Measurements from ENCODE around the gene NOBOX. TPM values are rescaled to one million over a fixed set of nuclear protein-coding genes. Genes with fewer than 3 reads are reported as not detected.
"Not testable (repeated sequence)": the region's sequence is repeated elsewhere in the genome, so short reads cannot be mapped to it uniquely, and the experiment has no call there.

Gene NOBOX
- not detected in 2 replicates for total RNA-seq

DNA sequence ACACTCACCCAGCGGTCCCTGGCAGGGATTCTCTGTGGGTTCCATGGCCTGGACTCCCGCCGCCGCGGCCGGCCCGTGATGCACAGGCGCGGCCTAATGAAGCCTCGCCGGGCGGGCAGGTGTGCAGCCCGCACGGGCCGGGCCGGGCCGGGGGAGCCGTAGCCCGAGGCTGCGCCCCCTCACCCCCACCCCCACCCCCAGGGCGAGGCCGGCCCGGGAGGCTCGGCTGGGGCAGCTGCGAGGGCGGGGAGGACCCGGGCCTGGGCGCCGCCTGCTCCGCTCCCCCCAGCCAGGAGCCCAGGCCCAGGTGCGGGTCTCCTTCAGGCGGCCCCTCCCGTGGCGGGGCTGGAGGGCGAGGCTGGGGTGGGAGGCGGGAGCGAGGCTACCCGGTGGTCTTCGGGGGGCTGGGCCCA, at the start of gene NOBOX:
TSS of gene NOBOX (minus strand) at position 45 of the 413 bp plus-strand sequence.
- no peak for DNase-seq (ENCODE audit: low read depth, low spot score)

DNA sequence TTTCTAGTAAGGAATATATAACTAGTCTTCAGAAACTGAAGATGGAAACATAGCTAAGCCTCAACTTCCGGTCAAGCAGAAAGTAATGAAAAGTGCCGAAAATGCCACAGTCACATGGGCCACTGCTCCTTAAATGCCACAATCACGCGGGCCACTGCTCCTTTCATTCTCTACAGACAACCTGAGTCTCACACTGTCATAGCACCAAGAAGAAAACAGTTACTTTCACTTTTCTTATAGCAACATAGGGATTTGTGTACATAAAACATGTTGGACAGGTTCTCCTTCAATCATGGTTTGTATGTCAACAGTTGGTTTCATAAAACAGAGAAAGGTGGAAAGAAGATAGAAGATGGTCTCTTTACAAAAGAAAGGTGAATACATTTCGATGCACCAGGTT, 48.6 kb upstream of the NOBOX start:
- DNase-seq (ENCODE audit: low read depth, low spot score) = no peak

DNA sequence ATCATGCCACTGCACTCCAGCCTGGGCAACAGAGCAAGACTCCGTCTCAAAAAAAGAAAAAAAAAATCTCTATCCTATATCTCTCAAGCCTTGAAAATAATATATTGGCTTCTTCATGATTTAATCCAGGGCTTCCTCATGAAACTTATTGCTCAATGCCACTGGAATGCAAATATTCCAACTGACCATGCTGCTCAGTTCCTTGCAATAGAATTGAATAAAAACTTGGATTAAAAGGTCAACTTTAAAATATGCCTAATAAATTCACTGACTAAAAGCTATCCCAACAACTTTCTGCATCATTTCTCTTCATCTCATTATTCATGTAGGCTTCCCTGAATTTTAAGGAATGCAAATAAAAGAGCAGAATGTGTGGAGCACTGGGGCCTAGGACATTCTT, 42.1 kb upstream of the NOBOX start:
- DNase-seq (ENCODE audit: low read depth, low spot score) = no peak

DNA sequence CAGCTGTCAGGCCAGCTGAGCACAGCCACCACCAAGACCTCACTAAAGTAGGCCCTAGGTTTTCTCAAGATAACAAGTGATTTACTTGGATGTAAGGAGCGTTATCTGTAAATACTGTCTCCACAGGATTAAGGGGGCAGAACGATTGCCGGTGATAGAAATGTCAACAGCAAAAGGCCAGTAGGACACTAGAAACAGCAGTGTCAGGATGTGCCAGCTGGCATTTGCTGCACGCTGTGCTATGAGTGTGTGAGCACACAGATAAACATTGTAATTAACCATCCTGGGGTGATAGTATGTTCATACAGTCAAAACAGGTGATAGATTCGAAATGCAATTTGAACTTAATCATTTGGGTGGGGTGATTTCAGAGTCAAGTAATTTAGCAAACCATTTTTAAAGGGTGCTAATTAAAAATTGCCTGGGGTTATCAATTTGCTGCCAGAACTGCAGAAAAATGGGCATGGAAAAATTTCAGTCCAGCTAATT, 36.3 kb upstream of the NOBOX start:
- DNase-seq (ENCODE audit: low read depth, low spot score) = no peak

DNA sequence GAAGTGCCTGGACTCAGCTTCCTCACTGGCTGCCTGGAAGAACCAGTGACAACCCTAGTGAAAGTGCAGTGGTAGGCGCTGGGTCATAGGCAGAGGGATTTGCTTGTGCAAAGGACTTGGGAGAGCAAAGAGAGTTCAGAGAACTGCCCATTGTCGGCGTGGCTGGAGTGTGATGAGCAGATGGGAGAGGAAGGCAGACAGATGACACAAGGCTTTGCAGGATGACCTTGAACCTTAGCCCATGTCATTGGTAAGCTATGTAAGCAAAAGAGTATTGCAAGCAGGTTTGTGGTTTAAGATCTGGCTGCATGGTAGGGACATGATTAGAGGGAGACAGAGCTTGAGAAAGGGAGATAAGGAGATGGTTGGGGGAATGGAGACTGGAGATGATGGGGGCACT, 35.3 kb upstream of the NOBOX start:
- no peak for DNase-seq (ENCODE audit: low read depth, low spot score)

DNA sequence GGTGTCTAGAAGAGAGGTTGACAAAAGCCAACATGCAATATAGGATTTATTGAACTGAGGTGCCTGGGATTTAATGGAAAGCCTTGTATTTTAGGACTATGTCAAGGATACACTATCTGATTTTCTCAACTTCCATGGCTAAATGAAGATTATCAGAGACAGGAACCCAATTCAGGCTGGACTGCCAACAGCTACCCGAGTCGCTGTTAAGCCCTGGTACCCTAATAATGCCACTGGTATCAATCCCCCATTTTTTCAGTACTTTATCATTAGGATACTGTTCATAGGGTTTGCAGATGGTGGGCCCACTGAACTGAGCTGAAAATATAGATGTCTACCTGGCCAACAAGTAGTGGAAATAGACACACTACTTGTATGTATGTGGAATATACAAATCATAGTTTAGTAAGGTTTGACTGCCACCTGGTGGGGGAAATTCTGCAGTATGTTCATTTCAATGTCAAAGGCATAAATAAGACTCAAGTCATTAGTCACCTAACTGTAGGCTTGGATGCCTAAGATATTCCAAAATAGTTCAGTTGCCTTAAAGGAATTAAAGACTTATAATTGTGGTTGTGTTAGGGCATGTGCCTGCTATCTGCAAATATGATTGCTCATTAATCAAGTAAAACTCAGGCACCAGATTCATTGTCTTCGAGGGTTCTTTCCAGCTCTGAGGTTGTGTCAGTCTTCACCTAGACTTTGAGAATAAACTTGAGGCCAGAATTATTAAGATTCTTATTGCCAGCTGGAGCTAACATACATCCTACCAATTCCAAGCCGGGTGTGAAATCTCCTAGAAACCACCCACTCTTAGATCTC, 34.1 kb upstream of the NOBOX start:
- DNase-seq (ENCODE audit: low read depth, low spot score) = peak; percentile 35

DNA sequence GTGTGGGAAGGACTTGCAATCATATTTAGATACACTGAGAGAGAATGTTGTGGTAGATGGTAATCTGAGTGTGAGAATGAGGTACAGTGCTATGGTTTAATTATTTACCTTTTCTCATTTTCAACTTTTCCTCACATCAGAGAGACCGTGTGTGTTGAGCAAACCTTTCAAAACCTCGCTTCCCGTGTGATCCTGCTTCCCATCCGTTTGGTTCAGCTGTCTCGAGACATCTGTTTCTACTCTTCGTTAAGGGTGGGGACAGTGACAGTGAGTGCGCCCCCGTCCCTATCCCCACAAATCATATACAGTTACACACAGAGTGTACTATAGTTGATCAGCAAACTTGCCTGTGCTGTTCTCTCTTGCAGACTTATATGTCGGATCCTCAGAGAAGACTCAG, 33.0 kb upstream of the NOBOX start:
- DNase-seq (ENCODE audit: low read depth, low spot score) = no peak

DNA sequence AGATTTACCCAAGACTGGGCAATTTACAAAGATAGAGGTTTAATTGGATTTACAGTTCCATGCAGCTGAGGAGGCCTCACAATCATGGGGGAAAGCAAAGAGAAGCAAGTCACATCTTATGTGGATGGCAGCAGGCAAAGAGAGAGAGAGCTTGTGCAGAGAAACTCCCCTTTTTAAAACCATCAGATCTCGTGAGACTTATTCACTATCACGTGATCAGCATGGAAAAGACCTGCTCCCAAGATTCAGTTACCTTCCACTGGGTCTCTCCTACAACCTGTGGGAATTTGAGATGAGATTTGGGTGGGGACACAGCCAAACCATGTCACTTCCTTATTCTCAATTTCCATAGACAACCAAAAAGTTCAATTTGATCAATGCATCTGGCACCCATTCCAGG, 24.9 kb upstream of the NOBOX start:
- no peak for DNase-seq (ENCODE audit: low read depth, low spot score)

DNA sequence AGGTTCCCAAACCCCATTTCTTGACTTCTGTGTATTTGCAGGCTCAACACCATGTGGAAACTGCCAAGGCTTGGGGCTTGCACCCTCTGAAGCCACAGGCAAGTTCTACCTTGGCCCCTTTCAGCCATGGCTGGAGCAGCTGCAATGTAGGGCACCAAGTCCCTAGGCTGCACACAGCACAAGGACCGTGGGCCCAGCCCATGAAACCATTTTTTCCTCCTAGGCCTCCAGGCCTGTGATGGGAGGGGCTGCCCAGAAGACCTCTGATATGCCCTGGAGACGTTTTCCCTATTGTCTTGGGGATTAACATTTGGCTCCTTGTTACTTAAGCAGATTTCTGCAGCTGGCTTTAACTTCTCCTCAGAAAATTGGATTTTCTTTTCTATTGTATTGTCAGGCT, 24.0 kb upstream of the NOBOX start:
- not testable (repeated sequence) for DNase-seq (ENCODE audit: low read depth, low spot score)

DNA sequence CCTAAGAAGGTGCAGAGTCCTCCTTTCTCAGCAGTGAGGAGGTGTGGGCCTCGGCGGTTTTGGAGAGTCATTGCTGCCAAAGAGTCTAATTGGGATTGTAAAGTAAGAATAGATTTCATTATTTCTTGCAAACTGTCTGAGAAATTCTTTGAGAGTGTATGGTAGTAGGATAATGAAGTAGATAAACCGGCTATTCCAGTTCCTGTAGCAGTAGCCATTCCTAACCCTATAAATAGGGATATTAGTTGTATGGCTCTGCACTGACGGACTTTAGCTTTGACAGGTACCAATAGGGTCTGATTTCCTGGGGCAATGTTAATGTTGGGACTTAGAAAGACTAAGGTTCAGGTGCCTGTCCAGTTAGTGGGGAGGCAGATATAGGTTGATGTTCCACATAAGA, 15.4 kb upstream of the NOBOX start:
- DNase-seq (ENCODE audit: low read depth, low spot score) = not testable (repeated sequence)

DNA sequence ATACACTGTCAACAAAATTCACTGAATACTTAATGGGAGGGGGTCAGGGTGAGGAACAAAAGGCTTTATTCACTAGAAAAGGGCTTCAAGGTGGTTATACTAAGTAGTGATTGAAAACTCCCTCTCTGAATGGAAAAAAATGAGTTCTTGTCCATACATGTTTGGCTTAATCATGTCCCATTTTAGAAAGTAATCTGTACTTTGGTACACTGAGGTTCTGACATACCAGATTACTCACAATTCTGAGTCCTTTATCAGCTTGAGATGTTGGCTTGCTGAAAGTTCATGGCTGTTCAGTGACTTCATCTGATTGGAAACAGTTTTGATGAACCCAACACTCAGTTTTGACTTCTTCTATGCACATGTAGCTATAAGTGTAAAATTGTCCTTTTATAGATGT, 12.8 kb upstream of the NOBOX start:
- DNase-seq (ENCODE audit: low read depth, low spot score) = no peak

DNA sequence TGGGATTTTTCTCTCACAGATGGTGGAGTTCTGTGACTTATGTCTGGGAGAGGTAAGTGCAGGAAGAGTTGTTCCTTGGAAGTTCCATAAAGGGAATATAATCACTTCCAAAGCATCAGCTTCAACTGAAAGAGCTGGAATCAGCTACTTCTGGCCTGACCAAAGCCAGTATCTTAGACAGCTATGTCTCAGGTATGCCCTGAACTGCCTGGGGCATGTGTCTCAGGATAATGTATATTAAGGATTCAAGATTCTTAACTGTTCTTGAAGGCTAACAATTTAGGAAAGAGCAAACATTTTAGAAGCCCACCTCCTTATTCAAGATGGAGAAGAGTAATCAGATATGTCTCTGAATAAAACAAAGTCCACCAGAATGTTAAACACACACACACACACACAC, 12.4 kb upstream of the NOBOX start:
- DNase-seq (ENCODE audit: low read depth, low spot score) = no peak

DNA sequence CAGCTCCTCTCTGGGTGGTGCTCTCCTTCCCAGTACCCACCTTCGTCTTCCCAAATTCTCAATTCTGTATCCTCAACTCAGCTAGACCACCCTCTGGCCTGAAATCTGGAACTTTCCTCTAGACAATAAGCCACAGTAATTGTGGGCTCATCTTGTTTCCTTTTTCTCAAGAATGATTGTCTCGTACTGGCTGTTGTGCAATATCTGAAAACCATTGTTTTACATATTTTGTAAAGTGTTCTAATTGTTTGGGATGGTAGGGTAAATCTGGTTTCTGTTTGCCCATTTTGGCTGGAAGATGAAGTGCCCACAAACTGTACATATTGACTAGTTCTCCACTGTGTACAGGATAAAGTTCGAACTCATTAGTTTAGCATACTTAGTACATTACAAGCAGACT, 11.3 kb upstream of the NOBOX start:
- DNase-seq (ENCODE audit: low read depth, low spot score) = no peak

DNA sequence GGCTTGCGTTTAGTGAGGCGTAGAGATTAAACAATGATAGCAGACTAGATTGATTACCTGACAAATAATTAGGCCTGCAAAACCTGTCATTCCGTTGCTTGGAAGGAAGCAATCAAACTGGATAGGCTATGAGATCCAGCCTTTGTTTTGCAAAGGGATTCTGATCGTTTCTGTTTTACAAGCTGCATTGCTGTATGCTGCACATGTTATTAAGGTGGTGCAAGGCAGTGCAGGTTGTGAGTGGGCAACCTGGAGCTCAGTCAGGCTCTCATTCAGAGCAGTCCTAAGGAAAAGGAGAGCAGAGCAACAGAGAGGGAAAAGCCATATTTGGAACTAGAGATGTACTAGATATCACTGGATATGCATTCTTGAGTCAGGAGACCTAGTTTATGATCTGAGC, 6.9 kb upstream of the NOBOX start:
- DNase-seq (ENCODE audit: low read depth, low spot score) = no peak

DNA sequence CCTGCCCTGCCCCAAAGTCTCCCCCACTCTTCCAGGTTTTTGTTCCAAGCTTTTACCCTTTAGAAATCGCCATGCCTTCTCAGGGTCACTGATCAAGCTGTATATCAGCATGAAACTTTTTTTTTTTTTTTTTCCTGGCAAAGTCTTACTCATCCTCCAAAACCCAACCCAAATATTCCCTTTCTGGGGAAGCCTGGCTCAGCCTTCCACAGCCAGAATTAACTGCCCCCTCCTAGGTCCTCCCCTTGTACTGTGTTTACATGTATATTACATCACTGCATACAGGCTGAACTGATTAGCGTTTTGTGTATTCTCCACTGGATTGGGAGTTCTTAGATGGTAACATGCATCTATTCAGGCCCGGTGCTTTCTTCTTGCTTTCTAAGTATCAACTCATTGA, 4.6 kb upstream of the NOBOX start:
- DNase-seq (ENCODE audit: low read depth, low spot score) = no peak

DNA sequence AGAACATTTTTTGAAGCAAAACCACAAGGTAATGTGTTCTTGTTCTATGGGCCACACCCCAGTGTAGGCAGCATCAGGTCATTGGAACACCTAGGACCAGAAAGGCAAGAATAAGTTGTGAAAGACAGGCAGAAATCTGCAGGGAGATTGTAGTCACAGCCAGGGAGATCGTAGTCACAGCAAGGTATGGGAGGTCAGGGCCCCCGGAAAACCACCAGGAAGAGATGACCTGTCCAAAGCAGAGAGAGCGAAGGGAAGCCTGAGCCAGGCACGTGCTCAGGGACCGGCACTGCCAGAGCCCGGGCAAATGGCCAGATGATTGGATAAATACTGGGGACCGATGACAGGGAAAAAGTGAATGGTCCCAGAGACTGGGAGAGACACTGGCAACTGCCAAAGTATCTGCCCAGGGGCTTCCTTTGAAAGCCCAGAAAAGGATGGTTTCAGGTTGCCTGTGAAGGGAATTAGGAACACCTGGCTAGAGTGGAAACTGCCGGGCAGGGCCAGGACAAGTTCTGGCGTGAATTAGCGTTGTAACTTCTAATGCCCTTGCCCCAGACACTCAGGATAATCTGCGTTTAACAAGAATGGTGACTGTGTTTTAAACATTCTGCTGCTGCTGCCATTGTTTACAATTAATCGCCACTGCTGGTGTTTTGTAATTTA, 3.9 kb upstream of the NOBOX start:
- DNase-seq (ENCODE audit: low read depth, low spot score) = no peak

DNA sequence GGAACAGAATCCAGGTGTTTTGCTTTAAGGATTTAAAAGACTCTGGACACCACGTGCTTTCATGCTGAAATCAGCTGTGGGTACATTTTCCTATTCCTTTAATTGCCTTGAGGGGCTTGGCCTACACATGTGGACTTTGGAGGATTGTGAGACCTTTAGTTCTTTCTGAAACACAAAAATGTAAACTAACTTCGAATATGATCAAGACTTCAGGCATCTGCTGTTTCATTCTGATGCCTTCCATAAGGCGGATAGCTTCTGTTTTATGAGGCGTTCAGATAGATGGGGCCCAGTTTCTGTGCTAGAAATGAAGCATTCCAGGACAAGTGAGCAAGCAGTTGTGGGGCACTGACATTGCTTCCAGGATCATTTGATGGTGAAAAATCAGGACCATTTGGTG, 1.5 kb upstream of the NOBOX start:
- no peak for DNase-seq (ENCODE audit: low read depth, low spot score)

DNA sequence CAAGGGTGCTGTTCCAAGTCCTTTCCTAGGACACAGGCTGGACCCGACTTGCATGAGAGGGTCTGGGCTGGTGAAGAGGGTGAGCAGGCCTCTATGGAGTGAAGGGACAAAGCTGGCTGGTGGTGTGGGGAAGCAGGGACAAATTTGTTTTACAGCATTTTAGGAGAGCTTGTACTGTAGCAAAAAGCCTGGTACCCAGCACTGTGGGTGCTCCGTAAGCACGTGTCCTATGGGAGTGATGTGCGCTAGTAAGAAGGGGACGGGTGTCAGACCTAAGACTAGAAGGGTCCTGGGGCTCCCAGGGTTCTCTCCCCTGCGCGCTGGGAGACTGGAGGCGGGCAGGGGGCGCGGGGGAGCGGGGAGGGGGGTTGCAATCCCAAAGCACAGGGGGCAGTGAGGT, 391 bp downstream of the NOBOX start:
- DNase-seq (ENCODE audit: low read depth, low spot score) = no peak

DNA sequence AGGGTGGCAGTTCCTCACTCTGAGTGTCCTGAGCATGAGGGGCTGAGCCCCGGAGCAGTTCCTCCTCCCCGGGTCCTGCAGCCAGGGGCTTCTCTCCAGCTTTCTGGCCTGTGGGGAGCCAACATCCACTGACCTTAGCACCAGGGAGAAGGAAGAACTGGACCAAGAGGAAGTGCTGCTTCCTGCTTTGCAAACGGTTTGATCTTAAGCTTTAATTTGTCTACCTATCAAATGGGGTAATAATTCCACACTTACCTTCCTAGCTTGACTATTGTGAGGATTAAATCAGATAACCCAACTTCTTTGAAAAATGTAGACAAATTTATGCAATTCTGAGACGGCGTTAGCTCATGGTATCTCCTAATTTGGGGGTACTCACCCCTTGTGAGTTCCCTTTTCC, 2.0 kb downstream of the NOBOX start:
- no peak for DNase-seq (ENCODE audit: low read depth, low spot score)

DNA sequence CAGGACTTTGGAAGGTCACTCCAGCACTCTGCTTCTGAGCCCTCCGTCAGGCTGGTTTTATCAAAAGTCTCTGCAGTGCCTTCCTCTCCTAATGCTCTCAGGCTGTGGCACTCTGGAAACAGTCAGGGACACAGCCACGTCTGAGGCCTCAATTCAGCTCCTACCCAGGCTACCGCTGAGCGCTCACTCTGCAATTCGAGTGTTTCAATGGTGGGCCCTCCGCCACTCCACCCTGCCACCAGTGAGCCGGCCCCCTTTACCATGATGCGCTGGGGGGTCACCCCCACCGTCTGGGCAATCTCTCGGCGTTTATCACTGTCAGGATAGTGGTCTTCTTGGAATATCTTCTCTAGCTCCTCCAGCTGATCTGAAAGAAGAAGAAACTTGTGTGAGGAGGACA, 3.5 kb downstream of the NOBOX start:
- DNase-seq (ENCODE audit: low read depth, low spot score) = no peak

DNA sequence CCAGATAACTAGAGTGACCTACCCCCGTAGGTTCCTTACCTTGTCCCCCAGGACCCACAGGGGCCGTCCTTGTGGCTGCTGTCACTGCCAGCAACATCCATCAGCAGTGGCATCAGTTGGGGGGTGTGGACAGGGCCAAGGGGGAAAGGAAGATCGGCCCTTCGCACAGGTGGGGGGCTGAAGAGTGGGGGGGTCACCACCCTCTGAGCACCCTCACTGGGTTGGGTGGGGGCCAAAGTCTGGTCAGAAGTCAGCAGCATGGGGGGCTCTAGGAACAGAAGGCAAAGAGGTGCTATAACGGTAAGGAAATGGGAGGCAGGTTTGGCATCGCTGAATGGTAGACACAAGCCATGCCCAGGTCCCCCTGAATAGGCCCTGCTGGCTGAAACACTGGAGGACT, 4.6 kb downstream of the NOBOX start:
- DNase-seq (ENCODE audit: low read depth, low spot score) = no peak

DNA sequence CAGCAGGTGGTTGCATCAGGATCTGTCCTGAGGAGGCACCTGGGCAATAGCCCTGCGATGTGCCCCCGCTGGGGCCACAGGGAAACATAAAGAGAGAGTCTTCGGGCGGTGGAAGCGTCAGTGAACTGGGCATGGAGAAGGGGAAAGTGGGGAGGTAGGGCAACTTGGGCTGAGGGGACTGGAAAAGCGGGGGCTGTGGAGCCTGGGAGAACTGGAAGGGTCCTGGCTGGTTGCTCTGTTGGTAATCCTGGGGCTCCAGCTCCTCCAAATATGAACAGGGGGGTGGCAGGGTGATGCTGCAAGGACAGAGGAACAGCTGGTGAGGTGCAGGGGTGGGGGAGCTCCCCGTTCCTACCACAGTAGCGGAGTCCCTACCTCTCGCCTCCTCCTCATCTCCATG, 5.2 kb downstream of the NOBOX start:
- DNase-seq (ENCODE audit: low read depth, low spot score) = no peak

DNA sequence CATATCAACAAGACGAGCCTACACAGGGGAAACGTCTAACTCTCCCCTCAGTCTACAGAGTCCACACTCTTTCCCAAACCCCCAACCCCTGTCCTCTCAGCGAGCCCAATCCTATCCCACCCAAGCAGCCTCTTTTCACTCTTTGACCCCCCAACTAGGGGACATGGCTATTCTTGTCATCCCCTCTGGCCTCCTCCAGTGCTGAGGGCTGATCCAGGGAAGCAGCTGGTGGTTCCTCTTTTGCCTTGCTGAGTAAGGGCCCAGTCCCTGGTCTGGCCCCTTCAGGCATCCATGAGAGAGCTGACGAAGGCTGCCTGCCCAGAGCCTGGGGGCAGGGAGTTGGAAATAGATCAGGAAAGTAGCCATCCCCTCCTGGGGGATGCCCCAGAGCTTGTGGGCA, 6.4 kb downstream of the NOBOX start:
- no peak for DNase-seq (ENCODE audit: low read depth, low spot score)
